ENCODE data around the gene CELF3. TPM values are rescaled to one million over a fixed set of nuclear protein-coding genes. Genes with fewer than 3 reads are reported as not detected.

The CELF3 gene
- total and polyA plus RNA-seq, 2 of the 13 experiments (the other 11 are each of a cell fraction or from before 2014, with no cell fraction given), result not detected

DNA sequence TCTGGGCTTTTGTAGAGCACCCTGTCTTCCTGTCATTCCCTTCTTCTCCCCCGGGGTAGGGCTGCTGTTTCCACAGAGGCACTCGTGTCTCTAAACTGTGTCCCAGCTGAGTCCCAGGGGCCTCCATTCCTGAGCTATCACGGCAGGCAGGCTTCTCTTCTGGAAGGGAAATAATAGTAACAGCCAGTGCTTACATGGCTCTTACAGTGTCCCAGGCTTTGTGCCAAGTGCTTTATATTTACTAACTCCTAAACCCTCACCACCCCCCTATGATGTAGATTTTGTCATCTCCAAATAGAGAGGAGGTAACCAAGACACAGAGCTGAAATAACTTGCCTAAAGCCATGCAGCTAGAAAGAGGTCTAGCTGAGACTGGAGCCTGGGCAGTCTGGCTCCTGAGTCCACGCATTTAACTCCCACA, 1.4 kb upstream of the CELF3 start:
- H2AFZ ChIP-seq (ENCODE audit: low read length), result no peak overlapping the region
- H3K79me2 ChIP-seq (ENCODE audit: insufficient read depth, low read length), result no peaks in the 10 kb centered on the region
- TF ChIP-seq YY1 (IDR thresholded peaks at IDR 0.05; ENCODE audit: insufficient read depth, insufficient replicate concordance, low read depth, low read length), result no peak
- TF ChIP-seq RFXANK (CRISPR knock-in tag; IDR thresholded peaks at IDR 0.05), result no peak
- no peak for TF ChIP-seq ZNF530 (CRISPR knock-in tag; IDR thresholded peaks at IDR 0.05; ENCODE audit: low read depth)
- TF ChIP-seq PAWR (CRISPR knock-in tag; IDR thresholded peaks at IDR 0.05; ENCODE audit: borderline replicate concordance), result no peak
- TF ChIP-seq SP1 (IDR thresholded peaks at IDR 0.05), result no peak
- TF ChIP-seq SP1 (CRISPR knock-in tag; IDR thresholded peaks at IDR 0.05), result no peak
- no peak for TF ChIP-seq RXRB (CRISPR knock-in tag; IDR thresholded peaks at IDR 0.05; ENCODE audit: borderline replicate concordance)
- TF ChIP-seq ZNF552 (CRISPR knock-in tag; IDR thresholded peaks at IDR 0.05; ENCODE audit: borderline replicate concordance), result no peak
- no peak for TF ChIP-seq ELF4 (CRISPR knock-in tag; IDR thresholded peaks at IDR 0.05; ENCODE audit: borderline replicate concordance)
- TF ChIP-seq ZNF510 (CRISPR knock-in tag; IDR thresholded peaks at IDR 0.05; ENCODE audit: low read depth), result no peak
- TF ChIP-seq KMT2A (CRISPR knock-in tag; IDR thresholded peaks at IDR 0.05), result no peak
- no peak for TF ChIP-seq MAFF (IDR thresholded peaks at IDR 0.05; ENCODE audit: low read depth, low read length)
- no peak for TF ChIP-seq FOSL2 (CRISPR knock-in tag; IDR thresholded peaks at IDR 0.05)
- no peak for TF ChIP-seq ZKSCAN8 (CRISPR knock-in tag; IDR thresholded peaks at IDR 0.05; ENCODE audit: borderline replicate concordance)
- TF ChIP-seq SRSF4 (IDR thresholded peaks at IDR 0.05; ENCODE audit: low read depth, low read length, poor library complexity, severe bottlenecking), result no peak
- POLR2A ChIA-PET, result no interaction called here
- H3K9ac ChIP-seq (ENCODE audit: insufficient read depth, low read depth, low read length), result no peak overlapping the region
- no peaks in the 10 kb centered on the region for H3K36me3 ChIP-seq (replicated peaks in 1 of 2; ENCODE audit: control insufficient read depth in 1 of 2, insufficient read depth in 2 of 2, low read length in 2 of 2)
- no peaks in the 10 kb centered on the region for H4K20me1 ChIP-seq (ENCODE audit: insufficient read depth, low read length)
- CTCF ChIA-PET (ENCODE audit: low intra/inter-chr PET ratio, low total read pairs), result no interaction called here
- no peak overlapping the region for H3K4me2 ChIP-seq (ENCODE audit: low read depth, low read length)
- peaks cover 56% of the 10 kb centered on the region for H3K4me1 ChIP-seq (ENCODE audit: insufficient read depth, low read length)
- BruUV-seq (replicated peaks), result no TSS peak
- H3K27me3 ChIP-seq (ENCODE audit: control insufficient read depth in 1 of 2, insufficient read depth in 2 of 2, low read length in 2 of 2), result peaks cover 3 to 44% of the 10 kb centered on the region in 2 experiments
- FAIRE-seq, result no peak
- WGBS (ENCODE audit: low lambda C conversion rate), result 3% methylated on average over 4 of the region's 4 CpGs
- in situ Hi-C loops (cut with HindIII; ENCODE audit: extremely low pct_ligation_motif_present, low pct_unique_long_range_greater_than_20kb) (loop anchor here (10.0 kb wide), 1 partner anchor 117 kb away; the partner anchor contains the start of genes C2CD4D and RORC), intact Hi-C loops (cut with micrococcal nuclease; ENCODE audit: unreplicated experiment) (no loop called here)
- H3K27ac ChIP-seq (ENCODE audit: extremely low read length, insufficient read depth, low read length), result no peak overlapping the region
- no peak overlapping the region for H3K4me3 ChIP-seq (replicated peaks in 1 of 3; ENCODE audit: insufficient read depth in 1 of 3, low read depth in 2 of 3, low read length in 3 of 3)
- DNase-seq (ENCODE audit: low spot score), result no peak
- H3K9me3 ChIP-seq (ENCODE audit: low read length), result no peaks in the 10 kb centered on the region
- ATAC-seq, result no peak
